ENCODE measurements around the gene PRDM2.

DNA sequence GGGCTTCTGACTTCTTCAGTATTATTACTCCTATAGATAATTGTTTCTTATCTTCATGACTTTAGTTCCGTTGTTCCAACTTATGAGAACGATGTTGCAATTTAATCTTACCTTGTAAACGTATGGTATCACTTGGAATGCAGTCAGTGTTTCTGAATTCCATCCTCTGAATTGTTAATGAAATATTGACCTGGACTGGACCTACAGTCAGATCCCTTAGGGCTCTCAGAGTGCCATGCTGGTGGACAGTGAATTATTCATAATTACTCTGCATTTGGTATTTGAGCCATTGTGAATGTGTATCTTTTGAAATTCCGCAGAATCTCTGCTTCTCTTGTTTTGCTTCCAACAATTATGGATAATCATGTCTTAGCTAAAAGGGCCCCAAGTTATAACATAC lies 72.3 kb downstream of the PRDM2 start:
- TF ChIP-seq CSRNP3 (CRISPR knock-in tag; IDR thresholded peaks at IDR 0.05) (no peak), PATZ1 (CRISPR knock-in tag; IDR thresholded peaks at IDR 0.05; ENCODE audit: borderline replicate concordance) (no peak), PPARA (CRISPR knock-in tag; IDR thresholded peaks at IDR 0.05; ENCODE audit: borderline replicate concordance) (no peak), CSDC2 (CRISPR knock-in tag; IDR thresholded peaks at IDR 0.05) (no peak), OSR1 (CRISPR knock-in tag; IDR thresholded peaks at IDR 0.05) (no peak), TCF4 (CRISPR knock-in tag; IDR thresholded peaks at IDR 0.05; ENCODE audit: borderline replicate concordance) (no peak), ARNTL (CRISPR knock-in tag; IDR thresholded peaks at IDR 0.05; ENCODE audit: borderline replicate concordance, low read depth) (no peak), TOX (CRISPR knock-in tag; IDR thresholded peaks at IDR 0.05; ENCODE audit: borderline replicate concordance) (no peak), ZNF565 (CRISPR knock-in tag; conservative IDR thresholded peaks at IDR 0.05; ENCODE audit: low read depth) (no peak), CREB5 (CRISPR knock-in tag; IDR thresholded peaks at IDR 0.05; ENCODE audit: low read depth) (no peak)

Measured in SK-N-SH treated with all-trans-retinoic acid at 6 μM for 48 hours (cell line).